KOPT-K1 (cell line): ENCODE measurements around the gene TRABD.
"Not testable (repeated sequence)": the region's sequence is repeated elsewhere in the genome, so short reads cannot be mapped to it uniquely, and the experiment has no call there.

Experiments
- H3K27ac ChIP-seq: fragments of 200-600 bp; sonication (generic); 2 replicates; pipeline ENCODE4 v1.5.1; 2016; ENCODE audit warnings: antibody characterized with exemption, mild to moderate bottlenecking, low read depth, low read length; ENCODE audit not compliant: poor library complexity, severe bottlenecking
- H3K36me3 ChIP-seq: fragments of 200-600 bp; sonication (generic); 2 replicates; pipeline ENCODE4 v1.5.1; 2017; ENCODE audit warnings: antibody characterized with exemption, mild to moderate bottlenecking, low read length, moderate library complexity; ENCODE audit not compliant: insufficient read depth
- H3K9me3 ChIP-seq: fragments of 200-600 bp; sonication (generic); 2 replicates; pipeline ENCODE4 v1.5.1; 2017; ENCODE audit warnings: antibody characterized with exemption, low read length, mild to moderate bottlenecking; ENCODE audit not compliant: insufficient read depth, poor library complexity, severe bottlenecking

Gene TRABD, protein sequence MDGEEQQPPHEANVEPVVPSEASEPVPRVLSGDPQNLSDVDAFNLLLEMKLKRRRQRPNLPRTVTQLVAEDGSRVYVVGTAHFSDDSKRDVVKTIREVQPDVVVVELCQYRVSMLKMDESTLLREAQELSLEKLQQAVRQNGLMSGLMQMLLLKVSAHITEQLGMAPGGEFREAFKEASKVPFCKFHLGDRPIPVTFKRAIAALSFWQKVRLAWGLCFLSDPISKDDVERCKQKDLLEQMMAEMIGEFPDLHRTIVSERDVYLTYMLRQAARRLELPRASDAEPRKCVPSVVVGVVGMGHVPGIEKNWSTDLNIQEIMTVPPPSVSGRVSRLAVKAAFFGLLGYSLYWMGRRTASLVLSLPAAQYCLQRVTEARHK

DNA sequence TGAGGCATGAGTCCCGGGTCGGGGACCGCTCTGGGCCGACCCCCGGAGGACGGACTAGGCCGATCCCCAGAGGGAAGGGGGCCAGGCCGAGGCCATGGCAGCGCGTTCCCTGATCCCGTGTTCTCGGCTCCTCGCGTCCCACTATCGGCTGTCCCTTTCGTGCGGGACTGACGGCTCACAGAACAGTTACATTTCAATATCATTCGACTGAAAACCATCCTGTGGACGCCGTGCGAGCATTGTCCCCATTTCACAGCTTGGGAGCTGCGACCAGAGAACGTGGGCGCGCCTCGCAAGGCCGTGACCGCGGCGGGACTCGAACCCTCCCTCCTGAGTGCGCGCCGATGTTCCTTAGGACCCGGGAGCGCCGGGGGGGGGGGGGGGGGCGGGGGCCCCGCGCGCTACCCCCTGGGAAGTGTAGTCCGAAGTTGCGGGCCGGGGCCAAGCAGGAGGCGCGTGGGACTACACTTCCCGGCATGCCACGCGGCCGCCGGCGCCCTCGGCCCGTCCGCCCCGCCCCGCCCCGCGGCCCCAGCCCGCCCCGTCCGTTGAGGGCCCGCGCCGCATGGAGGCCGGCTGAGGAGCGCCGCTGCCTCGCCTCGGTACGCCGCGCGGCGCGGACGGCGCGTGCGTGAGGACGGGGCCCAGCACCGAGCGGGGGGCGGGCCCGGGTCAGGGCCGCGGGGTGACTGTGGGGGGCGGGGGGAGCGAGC is at the start of gene TRABD:
Gene TRABD (plus strand): TSS at position 539 of the 713 bp plus-strand sequence. CDS start 7,148 bp downstream, outside the sequence.
- peak within 1 kb of the TSS; percentile 70 for H3K27ac ChIP-seq
- H3K9me3 ChIP-seq, result no peaks in the 10 kb centered on the region
- peaks cover 7% of the 10 kb centered on the region; the same call in 1 of the 2 replicates for H3K36me3 ChIP-seq

DNA sequence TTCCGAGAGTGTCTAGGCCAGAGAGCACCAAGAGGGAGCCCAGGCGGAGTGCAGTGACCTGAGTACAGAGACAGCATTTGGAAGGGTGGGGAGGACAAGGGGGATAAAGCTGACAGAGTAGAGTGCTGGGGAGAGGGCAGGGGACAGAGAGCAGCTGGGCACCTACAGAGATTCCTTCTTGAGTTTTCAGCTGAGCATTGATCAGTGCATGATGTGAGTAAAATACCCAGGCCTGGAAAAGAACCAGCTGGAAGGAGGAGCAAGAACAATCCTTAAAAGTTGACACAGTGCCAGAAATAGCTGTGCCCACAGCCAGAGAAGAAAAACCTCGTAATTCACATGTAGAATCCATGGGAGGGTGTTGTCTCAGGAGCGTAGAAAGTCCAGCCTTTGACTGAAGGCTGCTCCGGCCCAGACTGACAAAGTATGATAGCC is 49.1 kb upstream of the TRABD start:
- no peak overlapping the region for H3K27ac ChIP-seq
- peaks cover 6% of the 10 kb centered on the region for H3K9me3 ChIP-seq
- no peaks in the 10 kb centered on the region for H3K36me3 ChIP-seq

DNA sequence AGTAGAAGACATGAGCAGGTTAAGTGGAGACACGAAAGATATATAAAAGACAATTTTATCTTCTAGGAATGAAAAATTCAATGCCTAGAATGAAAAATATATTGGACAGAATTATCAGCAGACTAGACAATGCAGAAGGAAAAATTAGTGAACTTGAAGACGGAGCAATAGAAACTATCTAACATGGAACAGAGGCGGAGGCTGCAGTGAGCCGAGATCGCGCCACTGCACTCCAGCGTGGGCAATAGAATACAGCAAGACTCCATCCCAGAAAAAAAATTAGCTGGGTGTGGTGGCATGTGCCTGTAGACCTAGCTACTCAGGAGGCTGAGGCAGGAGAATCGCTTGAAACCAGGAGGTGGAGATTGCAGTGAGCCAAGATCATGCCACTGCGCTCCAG is 48.4 kb upstream of the TRABD start:
- not testable (repeated sequence) for H3K36me3 ChIP-seq, H3K27ac ChIP-seq, H3K9me3 ChIP-seq

DNA sequence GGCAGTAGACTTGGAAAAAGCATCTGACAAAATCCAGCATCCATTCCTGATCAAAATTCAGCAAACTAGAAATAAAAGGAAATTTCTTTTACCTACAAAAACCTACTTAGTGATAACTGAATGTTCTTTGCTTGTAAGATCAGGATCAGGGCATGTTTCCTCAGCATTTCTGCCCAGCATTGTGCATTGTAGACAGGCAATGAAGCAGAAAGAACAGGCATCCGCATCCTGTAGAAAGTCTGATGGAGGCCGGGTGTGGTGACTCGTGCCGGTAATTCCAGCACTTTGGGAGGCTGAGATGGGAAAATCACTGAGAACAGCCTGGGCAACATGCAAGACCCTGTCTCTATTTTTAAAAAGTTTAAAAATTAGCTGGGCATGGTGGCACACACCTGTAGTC is 47.7 kb upstream of the TRABD start:
- no peak overlapping the region for H3K27ac ChIP-seq
- H3K36me3 ChIP-seq, result no peaks in the 10 kb centered on the region
- H3K9me3 ChIP-seq, result no peaks in the 10 kb centered on the region

DNA sequence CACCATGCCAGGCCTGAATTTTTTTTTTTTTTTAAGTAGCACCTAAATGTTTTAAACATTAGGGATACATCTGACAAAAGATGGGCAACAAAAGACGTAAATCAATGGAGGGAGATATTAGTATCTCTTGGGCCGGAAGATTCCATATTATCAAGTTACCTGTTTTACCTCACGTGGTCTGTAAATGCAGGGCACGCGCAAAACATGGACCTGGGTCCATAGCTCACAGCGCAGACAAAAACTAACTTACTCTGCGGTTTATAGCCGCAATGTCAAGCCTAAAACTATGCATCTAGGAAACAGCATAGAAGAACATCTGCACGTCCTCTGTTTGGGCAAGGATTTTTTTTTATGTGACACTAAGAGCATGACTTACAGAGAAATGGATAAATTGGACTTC is 46.7 kb upstream of the TRABD start:
- Histone ChIP-seq H3K36me3 (no peaks in the 10 kb centered on the region), H3K27ac (no peak overlapping the region), H3K9me3 (no peaks in the 10 kb centered on the region)

DNA sequence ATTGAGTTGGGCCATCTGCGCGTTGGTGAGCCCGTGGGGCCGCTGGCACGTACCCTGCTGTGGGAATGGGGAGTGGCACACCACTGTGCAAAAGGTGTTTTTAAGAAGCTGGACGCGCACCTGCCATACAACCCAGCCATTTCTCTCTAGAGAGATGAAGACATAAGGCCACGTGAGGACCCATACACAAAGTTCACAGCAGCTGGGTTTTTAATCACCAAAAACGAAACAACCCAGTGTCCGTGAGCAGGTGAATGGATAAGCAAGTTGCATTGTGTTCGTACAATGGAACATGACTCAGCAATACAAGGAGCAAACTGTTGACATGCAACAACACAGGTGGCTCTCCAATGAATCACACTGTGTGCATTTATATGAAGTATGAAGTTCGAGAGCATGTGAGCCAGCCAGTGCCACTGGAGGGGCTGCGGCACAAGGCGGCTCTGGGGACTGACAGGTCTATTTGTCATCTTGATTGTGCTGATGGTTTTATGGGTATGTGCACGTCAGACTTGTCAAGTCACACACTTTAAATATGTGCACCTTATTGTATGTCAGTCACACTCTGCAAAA is 45.8 kb upstream of the TRABD start:
- Histone ChIP-seq H3K27ac (no peak overlapping the region), H3K36me3 (no peaks in the 10 kb centered on the region), H3K9me3 (no peaks in the 10 kb centered on the region)

DNA sequence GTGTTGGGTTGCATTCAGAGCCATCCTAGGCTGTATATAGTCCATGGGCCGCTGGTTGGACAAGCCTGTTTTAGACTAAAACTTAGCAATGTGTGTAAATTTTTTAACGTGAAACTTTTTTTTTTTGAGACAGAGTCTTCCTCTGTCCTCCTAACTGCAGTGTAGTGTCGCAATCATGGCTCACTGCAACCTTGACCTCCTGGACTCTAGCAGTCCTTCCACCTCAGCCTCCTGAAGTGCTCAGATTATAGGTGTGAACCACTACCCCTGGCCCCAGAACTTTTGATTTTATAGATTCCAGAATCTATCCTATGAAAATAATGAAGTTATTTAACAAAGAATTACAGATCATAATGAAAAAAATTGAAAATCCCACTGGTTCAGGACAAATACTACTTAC is 45.1 kb upstream of the TRABD start:
- no peak overlapping the region for H3K27ac ChIP-seq
- H3K9me3 ChIP-seq, result no peaks in the 10 kb centered on the region
- no peaks in the 10 kb centered on the region for H3K36me3 ChIP-seq

DNA sequence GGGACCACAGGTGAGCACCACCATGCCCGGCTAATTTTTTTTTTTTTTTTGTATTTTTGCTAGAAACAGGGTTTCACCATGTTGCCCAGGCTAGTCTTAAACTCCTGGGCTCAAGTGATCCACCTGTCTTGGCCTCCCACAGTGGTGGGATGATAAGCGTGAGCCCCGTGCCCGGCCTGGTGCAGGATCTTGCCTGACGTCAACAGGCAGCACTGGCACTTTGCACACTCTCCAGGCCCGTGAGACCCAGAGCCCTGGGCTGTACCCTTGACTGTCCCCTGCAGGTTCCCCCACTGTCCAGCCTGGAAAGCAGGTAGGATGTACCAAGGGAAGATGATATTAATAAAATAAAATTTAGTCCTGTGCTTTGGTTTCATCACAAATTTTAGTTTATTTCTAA is 44.3 kb upstream of the TRABD start:
- H3K9me3 ChIP-seq, result no peaks in the 10 kb centered on the region
- H3K27ac ChIP-seq, result no peak overlapping the region
- no peaks in the 10 kb centered on the region for H3K36me3 ChIP-seq

DNA sequence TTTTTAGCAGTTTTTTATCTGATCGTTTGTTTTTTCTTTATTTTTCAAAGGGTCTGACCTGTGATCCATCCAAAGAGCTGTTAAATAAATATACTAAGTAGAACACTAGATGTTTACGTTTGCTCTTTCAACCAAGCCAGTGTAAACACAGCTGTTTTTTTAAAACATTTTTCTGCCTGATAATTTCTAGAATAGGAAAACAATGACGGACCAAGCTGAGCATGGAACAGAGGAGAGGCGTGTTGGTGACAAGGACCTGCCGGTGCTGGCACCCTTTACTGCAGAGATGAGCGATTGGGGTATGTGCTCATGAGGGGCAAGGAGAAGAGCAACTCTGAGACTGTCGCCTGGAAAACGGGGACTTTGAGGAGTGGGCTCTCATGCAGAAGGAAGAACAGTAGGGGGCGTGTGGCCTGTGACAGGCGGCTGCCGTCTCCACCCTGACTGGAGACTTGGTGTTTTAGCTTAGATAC is 43.8 kb upstream of the TRABD start:
- Histone ChIP-seq H3K36me3 (no peaks in the 10 kb centered on the region), H3K27ac (no peak overlapping the region)

DNA sequence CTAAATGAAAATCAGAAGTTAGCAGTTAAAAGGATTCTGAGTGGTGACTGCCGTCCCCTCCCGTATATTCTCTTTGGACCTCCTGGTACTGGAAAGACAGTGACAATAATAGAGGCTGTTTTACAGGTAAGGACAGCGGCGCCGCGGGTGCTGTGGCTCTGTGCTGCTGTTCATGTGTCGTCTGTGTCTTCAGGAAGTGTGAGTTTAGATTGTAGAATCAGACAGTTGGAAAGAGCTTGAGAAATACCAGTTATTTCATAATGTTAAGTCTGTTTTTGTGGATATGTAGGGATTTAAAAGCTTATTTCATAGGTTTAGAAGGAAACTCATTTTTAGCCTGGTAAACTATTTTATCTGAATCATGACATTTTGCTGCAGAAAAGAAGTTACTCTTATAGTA is 42.6 kb upstream of the TRABD start:
- Histone ChIP-seq H3K36me3 (no peaks in the 10 kb centered on the region), H3K9me3 (no peaks in the 10 kb centered on the region), H3K27ac (no peak overlapping the region)

More for the DNA sequence above, 43.8 kb upstream of the TRABD start:
- H3K9me3 ChIP-seq, result no peaks in the 10 kb centered on the region

DNA sequence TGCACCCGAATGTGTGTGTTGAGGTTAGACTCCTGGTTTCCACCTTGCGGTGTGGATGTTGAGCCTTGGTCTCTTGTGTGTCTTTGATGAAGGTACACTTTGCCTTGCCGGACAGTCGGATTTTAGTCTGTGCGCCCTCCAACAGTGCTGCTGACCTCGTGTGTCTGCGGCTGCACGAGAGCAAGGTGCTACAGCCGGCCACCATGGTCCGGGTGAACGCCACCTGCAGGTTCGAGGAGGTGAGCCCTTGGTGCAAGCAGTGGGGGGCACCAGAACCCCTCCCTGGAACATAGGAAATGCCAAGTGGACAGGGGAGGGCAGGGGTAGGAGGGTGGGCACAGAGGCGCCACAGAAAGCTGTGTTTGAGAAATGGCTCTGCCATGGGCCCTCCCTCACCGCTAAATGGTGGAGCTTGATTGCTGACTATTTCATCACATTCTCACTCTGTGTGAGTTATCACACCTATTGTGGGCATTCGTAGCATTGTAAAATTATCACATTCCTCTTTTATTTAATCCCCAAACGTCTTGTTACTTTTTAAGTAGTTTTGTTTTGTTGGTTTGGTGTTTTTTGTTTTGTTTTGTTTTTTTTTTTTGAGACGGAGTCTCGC is 41.6 kb upstream of the TRABD start:
- Histone ChIP-seq H3K9me3 (no peaks in the 10 kb centered on the region), H3K36me3 (no peaks in the 10 kb centered on the region), H3K27ac (no peak overlapping the region)

DNA sequence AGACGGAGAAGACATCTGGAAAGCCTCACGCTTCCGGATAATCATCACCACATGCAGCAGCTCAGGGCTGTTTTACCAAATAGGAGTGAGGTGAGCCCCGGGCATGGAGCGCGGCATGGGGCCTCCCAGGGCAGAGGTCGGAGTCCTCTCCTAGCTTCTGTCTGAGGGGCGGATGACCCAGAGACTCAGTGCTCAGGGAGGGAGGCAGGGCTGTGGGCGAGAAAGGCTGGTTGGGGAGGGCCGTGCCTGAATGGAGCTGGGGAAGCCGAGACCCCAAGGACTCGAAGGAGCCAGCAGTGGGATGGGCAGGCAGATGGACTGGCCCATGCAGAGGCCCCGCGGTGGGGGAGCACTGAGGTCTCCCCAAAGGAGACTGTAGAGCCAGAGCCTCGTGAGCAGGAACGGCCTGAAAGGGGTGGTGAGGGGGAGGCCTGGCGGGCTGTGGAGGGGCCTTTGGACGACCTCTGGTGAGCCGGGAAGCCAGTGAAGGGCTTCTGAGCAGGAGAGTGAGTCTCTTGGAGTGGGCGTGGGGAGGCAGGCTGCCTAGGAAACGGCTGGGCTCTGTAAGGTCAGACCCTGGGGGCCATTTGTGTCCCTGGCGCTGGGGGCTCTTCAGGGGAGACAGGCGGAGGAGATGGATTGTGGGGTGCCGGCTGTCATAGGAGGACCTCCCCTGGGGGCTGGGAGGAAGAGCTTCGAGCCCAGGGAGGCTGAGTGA is 39.8 kb upstream of the TRABD start:
- Histone ChIP-seq H3K36me3 (no peaks in the 10 kb centered on the region), H3K27ac (no peak overlapping the region), H3K9me3 (no peaks in the 10 kb centered on the region)

DNA sequence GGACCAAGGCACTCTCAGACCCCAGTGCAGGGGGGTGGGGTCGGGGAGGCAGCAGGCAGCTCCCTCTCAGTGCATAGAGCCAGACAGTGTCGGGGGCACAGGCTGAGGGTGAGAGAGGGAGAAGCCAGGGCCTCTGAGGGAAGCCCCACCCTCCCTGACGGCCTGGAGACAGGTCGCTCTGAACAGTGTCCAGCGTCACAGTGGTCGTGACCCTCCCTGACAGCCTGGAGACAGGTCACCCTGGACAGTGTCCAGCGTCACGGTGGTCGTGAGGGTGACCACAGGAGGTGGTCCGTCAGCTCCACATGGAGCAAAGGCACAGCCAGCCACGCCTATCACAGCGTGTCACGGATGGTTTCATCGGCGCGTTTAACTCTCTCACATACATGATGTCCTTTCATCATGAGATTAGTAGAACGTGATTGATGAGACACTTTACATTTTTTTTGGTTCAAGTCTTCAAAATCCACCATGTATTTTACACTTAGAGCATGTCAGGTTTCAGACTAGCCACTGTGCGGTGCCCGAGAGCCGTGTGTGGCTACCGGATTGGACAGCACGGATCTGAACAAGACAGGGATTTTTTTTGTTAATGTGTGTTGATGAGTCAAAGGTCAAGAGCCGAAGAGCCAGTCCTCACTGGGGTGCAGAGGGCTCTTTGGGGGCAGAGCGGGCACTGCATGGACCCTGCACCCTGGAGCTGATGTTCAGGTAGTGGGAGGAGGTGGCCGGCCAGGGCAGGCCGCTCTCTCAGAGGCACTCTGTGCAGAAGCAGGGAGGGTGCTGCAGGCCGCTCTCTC is 39.1 kb upstream of the TRABD start:
- no peaks in the 10 kb centered on the region for H3K36me3 ChIP-seq
- H3K27ac ChIP-seq, result no peak overlapping the region
- H3K9me3 ChIP-seq, result no peaks in the 10 kb centered on the region
